B cell (primary cell): ENCODE data around the gene MYLK3. TPM values are rescaled to one million over a fixed set of nuclear protein-coding genes. Genes with fewer than 3 reads are reported as not detected.

Source experiments
- ATAC-seq: fragments of 200-7000 bp; cut with Tn5 transposase; one replicate; pipeline ENCODE4 v1.10.0; 2021; ENCODE audit warnings: low read depth, mild to moderate bottlenecking, moderate number of reproducible peaks, moderate library complexity
- CTCF ChIA-PET: fragments of 350-600 bp; sonication (Branson Sonifier 250); formaldehyde crosslinking; loops from one replicate; lab custom pipeline; 2021; ENCODE audit warnings: antibody characterized with exemption, inconsistent platforms; lab: Charles Lee
- POLR2A ChIA-PET: fragments of 350-600 bp; sonication (Branson Sonifier 250); formaldehyde crosslinking; loops from one replicate; lab custom pipeline; 2021; ENCODE audit warnings: antibody characterized with exemption; lab: Charles Lee
- DNase-seq: peaks from one replicate; pipeline ENCODE4 v3.0.0; 2013
- H2AFZ ChIP-seq: 2 replicates; pipeline ENCODE4 v1.6.1; 2012; ENCODE audit warnings: mild to moderate bottlenecking, low read depth, low read length; ENCODE audit not compliant: insufficient read depth, poor library complexity, severe bottlenecking
- H3K27ac ChIP-seq, 2 donors: 1 replicate in 1 of 2; 2 replicates in 1 of 2; pipeline ENCODE4 v1.5.1; 2012 to 2013; ENCODE audit warnings: low read length in 2 of 2, mild to moderate bottlenecking in 2 of 2, moderate library complexity in 1 of 2
- H3K27me3 ChIP-seq, 4 experiments: fragments of 200-600 bp in 1 of 4; sonication (generic) in 1 of 4; replicated peaks in 1 of 4; 1 replicate in 2 of 4; 2 replicates in 2 of 4; pipeline versions ENCODE4 v1.6.1 to v1.7.0; 2013 to 2016; ENCODE audit warnings: low read length in 3 of 4, mild to moderate bottlenecking in 2 of 4, mixed read lengths in 1 of 4, moderate library complexity in 1 of 4; ENCODE audit not compliant: insufficient read depth in 4 of 4, control insufficient read depth in 3 of 4; ENCODE audit errors: control extremely low read depth in 1 of 4
- H3K36me3 ChIP-seq, 2 experiments: replicated peaks in 1 of 2; 1 replicate in 1 of 2; 2 replicates in 1 of 2; pipeline versions ENCODE4 v1.6.1 to v1.7.1; 2013; ENCODE audit warnings: low read length in 1 of 2; ENCODE audit not compliant: insufficient read depth in 2 of 2, control insufficient read depth in 1 of 2; ENCODE audit errors: control extremely low read depth in 1 of 2, extremely low read depth in 1 of 2
- H3K4me1 ChIP-seq, 2 donors: fragments of 200-600 bp in 1 of 2; sonication (generic) in 1 of 2; 1 replicate in 1 of 2; 2 replicates in 1 of 2; pipeline versions ENCODE4 v1.5.1 to v1.6.1; 2013 to 2017; ENCODE audit warnings: low read length in 2 of 2; ENCODE audit not compliant: control insufficient read depth in 2 of 2, insufficient read depth in 2 of 2
- H3K4me2 ChIP-seq: replicated peaks from 2 replicates; pipeline ENCODE3; 2012; ENCODE audit warnings: mild to moderate bottlenecking, low read depth, low read length; ENCODE audit not compliant: poor library complexity, severe bottlenecking
- H3K4me3 ChIP-seq, 5 experiments: fragments of 200-600 bp in 1 of 5; sonication (generic) in 1 of 5; 1 replicate in 3 of 5; 2 replicates in 2 of 5; pipeline versions ENCODE4 v1.5.1 to v1.7.0; 2011 to 2016; ENCODE audit warnings: low read length in 4 of 5, mild to moderate bottlenecking in 4 of 5, low read depth in 2 of 5, control low read depth in 1 of 5, moderate library complexity in 1 of 5; ENCODE audit not compliant: insufficient read depth in 1 of 5; ENCODE audit errors: control extremely low read depth in 1 of 5, extremely low read depth in 1 of 5
- H3K79me2 ChIP-seq: fragments of 200-600 bp; sonication (generic); one replicate; pipeline ENCODE4 v1.6.0; 2016; ENCODE audit warnings: low read length; ENCODE audit not compliant: control insufficient read depth, insufficient read depth
- H3K9ac ChIP-seq: fragments of 200-600 bp; sonication (generic); 2 replicates; pipeline ENCODE4 v1.6.1; 2017; ENCODE audit warnings: mild to moderate bottlenecking, low read length, moderate library complexity
- H3K9me3 ChIP-seq, 3 donors: one replicate each; pipeline versions ENCODE4 v1.6.1 to v1.7.1; 2013; ENCODE audit warnings: low read length in 2 of 3; ENCODE audit not compliant: control insufficient read depth in 2 of 3, insufficient read depth in 1 of 3; ENCODE audit errors: control extremely low read depth in 1 of 3
- H4K20me1 ChIP-seq: 2 replicates; pipeline ENCODE4 v1.6.0; 2012; ENCODE audit warnings: mild to moderate bottlenecking, low read length; ENCODE audit not compliant: insufficient read depth, control insufficient read depth, poor library complexity, severe bottlenecking
- H3K27ac Mint-ChIP-seq: one replicate; pipeline ENCODE4 v1.8.0; 2021; ENCODE audit warnings: mixed read lengths
- H3K27me3 Mint-ChIP-seq: one replicate; pipeline ENCODE4 v1.8.0; 2021; ENCODE audit warnings: mixed read lengths
- H3K4me1 Mint-ChIP-seq: one replicate; pipeline ENCODE4 v1.8.0; 2021; ENCODE audit warnings: mixed read lengths
- H3K4me3 Mint-ChIP-seq: one replicate; pipeline ENCODE4 v1.8.0; 2021; ENCODE audit warnings: mixed read lengths
- H3K9me3 Mint-ChIP-seq: one replicate; pipeline ENCODE4 v1.8.0; 2022; ENCODE audit warnings: mixed read lengths; ENCODE audit not compliant: insufficient read depth
- CTCF ChIP-seq: fragments of 200-600 bp; IDR thresholded peaks from one replicate; pipeline ENCODE4 v1.8.0; 2022; ENCODE audit warnings: antibody characterized with exemption, mild to moderate bottlenecking
- EZH2 ChIP-seq: IDR thresholded peaks from 2 replicates; pipeline ENCODE4 v1.6.1; 2012; ENCODE audit warnings: borderline replicate concordance, low read depth, mild to moderate bottlenecking, moderate library complexity, low read length; ENCODE audit not compliant: insufficient read depth, poor library complexity, severe bottlenecking
- WGBS: methylation state at CpG from one replicate; pipeline ENCODE4 v1.1.5; 2013; ENCODE audit warnings: missing lambda C conversion rate; ENCODE audit not compliant: insufficient coverage; 5-methylcytosine and 5-hydroxymethylcytosine counted together
- intact Hi-C: fragments of 100-400 bp; cut with micrococcal nuclease; formaldehyde crosslinking; loops from one replicate; pipeline ENCODE4 v1.10.0; 2022
- polyA plus RNA-seq: library from polyadenylated mRNA; depleted of rRNA; stranded (reverse); fragments of >200 nt; gene quantifications from 2 replicates; pipeline ENCODE4 v1.2.3, GENCODE V29; 2012
- total RNA-seq, 2 donors: library from RNA; stranded (reverse); fragments of 120-200 nt in 1 of 2; gene quantifications; 1 replicate in 1 of 2; 2 replicates in 1 of 2; pipeline versions ENCODE4 v1.2.3 to v1.2.4, GENCODE V29; 2013 to 2022

Gene MYLK3
- total and polyA plus RNA-seq, 2 donors (not counting 1 experiment from before 2014, with no cell fraction given): 0.01 to 0.10 TPM

GRCh38 chr16:46731691-46732555 is 16.2 kb downstream of the MYLK3 start:
- 95% methylated on average over 23 of the region's 23 CpGs for WGBS
- no peaks in the 10 kb centered on the region for H3K9me3 Mint-ChIP-seq
- H3K4me2 ChIP-seq: no peak overlapping the region

More at GRCh38 chr16:46731691-46732555, 16.2 kb downstream of the MYLK3 start:
- no peaks in the 10 kb centered on the region for H3K4me1 ChIP-seq
- DNase-seq (no peak), ATAC-seq (no peak)
- H3K27ac ChIP-seq: no peak overlapping the region
- no peak overlapping the region for H3K4me3 Mint-ChIP-seq
- peaks cover 0 to 2% (median 0%) of the 10 kb centered on the region in 4 experiments for H3K27me3 ChIP-seq
- H2AFZ ChIP-seq: no peak overlapping the region
- no peak overlapping the region for H3K9ac ChIP-seq
- H4K20me1 ChIP-seq: no peaks in the 10 kb centered on the region
- H3K4me3 ChIP-seq: no peak overlapping the region
- H3K27ac Mint-ChIP-seq: no peak overlapping the region
- no peaks in the 10 kb centered on the region for H3K36me3 ChIP-seq
- POLR2A ChIA-PET: no interaction called here
- TF ChIP-seq CTCF (no peak), EZH2 (no peak)
- no peaks in the 10 kb centered on the region for H3K79me2 ChIP-seq
- intact Hi-C loops: no loop called here
- H3K9me3 ChIP-seq: no peaks in the 10 kb centered on the region
- CTCF ChIA-PET: no interaction called here
- no peaks in the 10 kb centered on the region for H3K4me1 Mint-ChIP-seq
- H3K27me3 Mint-ChIP-seq: no peaks in the 10 kb centered on the region
